GM12872 (cell line): ENCODE measurements around the gene ITPKB.

ENCODE experiments used
- TF ChIP-seq, protein P1 (sequence below): IDR thresholded peaks from 3 replicates; pipeline ENCODE4 v1.5.1; 2011; ENCODE audit warnings: low read depth, mild to moderate bottlenecking, low read length, moderate library complexity; ENCODE audit not compliant: insufficient read depth

The ITPKB gene

DNA sequence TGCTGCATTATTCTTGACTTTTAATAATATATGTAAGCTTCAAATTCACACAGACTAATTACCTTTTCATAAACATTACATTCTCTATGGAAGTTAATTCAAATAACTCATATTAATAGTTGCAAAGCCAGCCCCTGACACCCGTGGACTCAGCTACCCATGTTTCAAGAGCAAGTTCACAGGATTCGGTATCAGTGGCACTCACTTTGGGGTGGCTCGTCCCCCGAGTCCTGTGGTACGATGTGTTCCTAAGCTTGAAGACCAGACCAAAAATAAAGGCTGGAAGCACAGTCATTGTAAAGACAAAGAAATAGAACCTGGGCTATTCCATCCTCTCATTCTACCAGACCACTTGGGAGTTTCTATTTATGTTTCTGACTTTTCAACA is 70.9 kb downstream of the ITPKB start:
- TF ChIP-seq, protein P1, sequence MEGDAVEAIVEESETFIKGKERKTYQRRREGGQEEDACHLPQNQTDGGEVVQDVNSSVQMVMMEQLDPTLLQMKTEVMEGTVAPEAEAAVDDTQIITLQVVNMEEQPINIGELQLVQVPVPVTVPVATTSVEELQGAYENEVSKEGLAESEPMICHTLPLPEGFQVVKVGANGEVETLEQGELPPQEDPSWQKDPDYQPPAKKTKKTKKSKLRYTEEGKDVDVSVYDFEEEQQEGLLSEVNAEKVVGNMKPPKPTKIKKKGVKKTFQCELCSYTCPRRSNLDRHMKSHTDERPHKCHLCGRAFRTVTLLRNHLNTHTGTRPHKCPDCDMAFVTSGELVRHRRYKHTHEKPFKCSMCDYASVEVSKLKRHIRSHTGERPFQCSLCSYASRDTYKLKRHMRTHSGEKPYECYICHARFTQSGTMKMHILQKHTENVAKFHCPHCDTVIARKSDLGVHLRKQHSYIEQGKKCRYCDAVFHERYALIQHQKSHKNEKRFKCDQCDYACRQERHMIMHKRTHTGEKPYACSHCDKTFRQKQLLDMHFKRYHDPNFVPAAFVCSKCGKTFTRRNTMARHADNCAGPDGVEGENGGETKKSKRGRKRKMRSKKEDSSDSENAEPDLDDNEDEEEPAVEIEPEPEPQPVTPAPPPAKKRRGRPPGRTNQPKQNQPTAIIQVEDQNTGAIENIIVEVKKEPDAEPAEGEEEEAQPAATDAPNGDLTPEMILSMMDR, result no peak

DNA sequence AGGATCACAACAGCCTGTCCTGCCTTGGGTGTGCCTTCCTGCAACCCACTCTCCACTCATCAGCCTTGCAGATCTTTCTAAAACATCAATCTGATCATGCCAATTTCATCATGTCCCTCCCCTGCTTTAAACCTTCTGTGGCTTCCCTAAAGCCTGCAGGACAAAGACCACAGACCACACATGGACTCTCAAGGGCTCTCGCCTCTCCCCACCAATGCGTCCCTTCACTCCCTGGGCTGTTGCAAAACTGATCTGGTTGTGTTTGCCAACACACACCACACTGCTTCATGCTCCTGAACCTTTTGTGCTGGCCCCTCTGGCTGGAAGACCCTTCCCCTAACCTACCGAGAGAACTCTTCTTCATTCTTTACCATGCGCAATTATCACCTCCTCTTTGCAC is 72.4 kb downstream of the ITPKB start:
- TF ChIP-seq, protein P1, result no peak

DNA sequence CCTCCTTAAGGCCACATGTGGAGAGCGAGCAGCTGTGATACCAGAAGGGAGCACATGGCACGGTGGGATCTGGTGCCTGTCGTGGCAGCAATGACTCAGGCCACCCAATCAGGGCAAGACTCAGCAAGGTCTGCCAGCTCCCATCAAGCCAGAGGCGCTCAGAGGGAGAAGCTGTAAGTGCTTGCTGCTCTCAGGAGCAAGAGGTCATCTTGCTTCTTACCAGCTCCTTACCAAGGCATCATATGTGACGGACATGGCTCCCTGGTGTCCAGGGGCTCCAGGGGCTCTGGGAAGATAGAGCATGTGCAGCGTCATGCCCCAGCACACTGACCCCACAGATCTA is 72.9 kb downstream of the ITPKB start:
- TF ChIP-seq, protein P1, result no peak

DNA sequence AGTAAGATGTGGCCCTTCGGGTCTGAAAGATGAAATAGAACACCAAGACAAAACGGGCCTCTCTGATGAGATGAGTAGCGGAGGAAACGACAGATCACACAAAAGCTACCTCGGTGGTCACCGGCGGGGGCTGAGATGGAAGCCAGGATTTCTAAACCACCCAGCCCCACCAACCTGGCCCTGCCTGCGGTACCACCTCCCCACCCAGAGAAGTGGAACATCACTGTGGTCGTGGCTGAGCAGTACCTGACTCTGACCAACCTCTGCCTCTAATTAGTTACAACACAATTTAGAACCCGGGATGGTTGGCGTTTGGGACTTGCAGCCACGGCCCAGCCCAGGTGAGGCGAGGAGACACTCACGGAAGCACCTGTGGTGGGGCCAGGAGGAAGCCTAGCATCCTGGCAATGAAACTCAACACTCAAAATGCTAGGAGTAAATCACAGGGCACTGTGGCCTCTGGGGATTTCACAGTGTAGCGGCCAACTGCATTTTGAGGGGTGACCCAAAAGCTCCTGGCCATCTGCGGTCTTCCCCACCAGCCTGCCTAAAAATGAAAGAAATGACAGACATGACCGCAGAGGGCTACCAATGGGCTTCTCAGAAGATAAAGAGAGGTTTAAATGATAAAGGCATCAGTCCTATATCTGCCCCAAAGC is 73.4 kb downstream of the ITPKB start:
- TF ChIP-seq, protein P1, result no peak

DNA sequence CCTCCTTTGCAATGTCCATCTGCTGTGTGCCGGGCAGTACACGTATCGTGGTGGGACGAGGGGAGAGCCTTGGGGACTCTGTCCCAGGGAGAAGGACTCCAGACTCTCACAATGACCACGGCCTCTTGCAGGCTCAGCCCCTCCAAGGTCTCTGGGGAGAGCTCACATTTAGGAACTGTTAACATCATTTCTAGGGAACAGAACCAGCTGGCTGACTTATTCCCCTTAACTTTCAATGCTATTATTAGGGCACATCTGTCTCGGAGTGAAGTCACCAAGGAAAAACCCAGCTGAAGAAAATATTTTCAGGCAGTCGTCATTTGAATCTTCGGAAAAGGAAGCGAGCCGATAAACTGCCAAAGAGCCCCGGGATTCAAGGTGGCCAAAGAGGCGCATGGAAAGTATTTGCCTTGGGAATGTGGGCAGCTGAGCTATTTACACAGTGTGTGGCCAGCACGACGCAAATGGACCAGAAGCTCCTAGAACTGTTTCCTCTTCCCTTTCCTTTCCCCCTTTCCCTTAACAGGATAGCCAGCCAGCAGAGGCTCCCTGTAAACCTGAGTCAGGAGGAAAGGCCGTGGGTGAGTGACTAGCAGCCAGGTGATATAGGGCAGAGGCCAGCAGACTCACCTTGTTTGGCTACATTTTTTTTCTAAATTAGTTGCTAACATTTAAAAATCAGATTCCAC is 74.5 kb downstream of the ITPKB start:
- TF ChIP-seq, protein P1, result no peak

DNA sequence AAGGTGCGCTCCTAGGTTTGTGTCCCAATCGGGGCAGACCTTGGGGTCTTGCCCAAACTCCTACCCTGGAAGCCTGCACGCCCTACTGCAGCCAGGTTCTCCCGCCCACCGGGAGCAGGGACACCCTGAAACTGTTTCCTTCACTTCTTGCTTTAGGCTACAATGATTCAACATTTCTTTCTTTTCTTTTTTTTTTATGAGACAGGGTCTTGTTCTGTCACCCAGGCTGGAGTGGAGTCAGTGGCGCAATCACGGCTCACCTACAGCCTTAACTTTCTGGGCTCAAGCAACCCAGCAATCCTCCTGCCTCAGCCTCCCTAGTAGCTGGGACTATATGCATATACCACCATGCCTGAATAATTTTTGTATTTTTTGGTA is 75.8 kb downstream of the ITPKB start:
- TF ChIP-seq, protein P1, result no peak

DNA sequence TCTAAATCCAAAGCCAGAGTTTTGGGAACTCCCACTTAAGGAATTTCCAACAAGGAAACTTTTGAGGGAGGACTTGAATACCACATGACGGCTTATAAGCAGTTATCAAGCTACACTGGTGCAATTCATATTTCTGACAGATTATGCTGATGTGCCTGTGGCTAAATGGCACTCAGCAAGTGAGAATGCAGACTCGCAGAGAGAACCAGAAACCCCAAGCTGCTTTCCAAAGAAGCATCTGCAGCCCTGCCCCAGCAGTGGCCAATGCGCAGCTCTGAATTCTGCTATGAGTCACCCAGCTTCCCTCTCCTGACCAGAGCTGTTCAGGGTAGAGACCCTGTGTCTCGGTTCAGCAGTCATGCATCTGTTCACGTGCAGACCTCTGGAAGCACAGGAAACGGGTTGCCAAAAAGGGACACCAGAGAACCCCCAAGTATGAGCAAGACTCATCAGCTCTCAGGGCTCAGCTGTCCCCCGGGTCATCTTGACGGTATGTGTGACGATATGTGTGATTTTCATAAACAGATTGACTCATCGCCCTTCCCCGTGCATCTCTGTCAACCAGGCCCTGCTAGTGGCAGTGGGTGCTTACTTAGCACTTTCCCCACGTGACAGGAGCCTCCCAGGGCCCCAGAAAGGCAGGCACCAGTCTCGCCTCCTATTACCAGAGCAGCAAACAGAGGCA is 76.3 kb downstream of the ITPKB start:
- TF ChIP-seq, protein P1, result no peak
